Kidney (tissue), 14 donors: ENCODE measurements around the gene MLLT3. TPM values are rescaled to one million over a fixed set of nuclear protein-coding genes. Genes with fewer than 3 reads are reported as not detected.

Experiments
- DNase-seq, 5 donors: peaks; one replicate each; pipeline ENCODE4 v3.0.0-alpha.2; 2013 to 2020
- FAIRE-seq: peaks from 2 replicates; lab custom pipeline; 2012; peaks lifted over from hg19 to GRCh38; lab: Jason Lieb, UNC
- H3K27ac ChIP-seq, 2 donors: one replicate each; pipeline ENCODE4 v1.7.0; 2013; ENCODE audit warnings: low read depth in 2 of 2, low read length in 2 of 2, inconsistent platforms in 1 of 2
- H3K27me3 ChIP-seq: one replicate; pipeline ENCODE4 v1.7.1; 2013; ENCODE audit warnings: low read length, inconsistent platforms; ENCODE audit not compliant: control insufficient read depth, insufficient read depth
- H3K36me3 ChIP-seq, 3 donors: one replicate each; pipeline versions ENCODE4 v1.7.0 to v1.7.1; 2013; ENCODE audit warnings: low read length in 3 of 3, control low read depth in 1 of 3, inconsistent platforms in 1 of 3; ENCODE audit not compliant: insufficient read depth in 3 of 3, control insufficient read depth in 2 of 3
- H3K4me1 ChIP-seq, 3 donors: one replicate each; pipeline versions ENCODE4 v1.7.0 to v1.7.1; 2013; ENCODE audit warnings: low read length in 3 of 3, inconsistent platforms in 1 of 3, low read depth in 1 of 3; ENCODE audit not compliant: control insufficient read depth in 2 of 3, insufficient read depth in 2 of 3
- H3K4me3 ChIP-seq, 3 donors: one replicate each; pipeline versions ENCODE4 v1.7.0 to v1.8.1; 2013; ENCODE audit warnings: low read length in 3 of 3, control low read depth in 1 of 3, inconsistent platforms in 1 of 3
- H3K9ac ChIP-seq, 3 donors: one replicate each; pipeline versions ENCODE4 v1.7.0 to v1.7.1; 2013; ENCODE audit warnings: low read length in 3 of 3, control low read depth in 1 of 3, inconsistent platforms in 1 of 3
- H3K9me3 ChIP-seq, 3 donors: one replicate each; pipeline versions ENCODE4 v1.7.0 to v1.7.1; 2013; ENCODE audit warnings: low read length in 3 of 3, control low read depth in 1 of 3, inconsistent platforms in 1 of 3; ENCODE audit not compliant: control insufficient read depth in 2 of 3, insufficient read depth in 1 of 3
- CTCF ChIP-seq: IDR thresholded peaks from 3 replicates; pipeline ENCODE4 v1.5.1; 2012; ENCODE audit warnings: mild to moderate bottlenecking, moderate library complexity, borderline replicate concordance; ENCODE audit not compliant: insufficient read depth; ENCODE audit errors: extremely low read depth
- intact Hi-C: fragments of 100-400 bp; cut with DNase I; formaldehyde crosslinking; loops from one replicate; pipeline ENCODE4 v1.11.1; 2022
- polyA plus RNA-seq: library from polyadenylated mRNA; stranded (reverse); fragments of 350-450 nt; fragmentation: Illumina TruSeq; extraction: RNeasy Lipid Tissue Mini Kit (QIAGEN cat#74804); gene quantifications from one replicate; pipeline ENCODE4 v1.2.3, GENCODE V29; 2014; ENCODE audit warnings: low read depth, low replicate concordance; ENCODE audit not compliant: insufficient read depth
- total RNA-seq: library from RNA; stranded (reverse); fragmentation: NEBNext Ultra II Directional; extraction: Animal tissue kit (Norgen Biotek cat#: 25700); gene quantifications from one replicate; pipeline ENCODE4 v1.2.1, GENCODE V29; 2021
- donor health status: control.
- donor health status: control.
- donor health status: control.
- donor health status: control.
- donor health status: control.
- donor health status: DM: yes; HTN: yes; CAD: no.
- donor health status: Normal renal cell carcinoma (clear cell type).

MLLT3 gene
- total and polyA plus RNA-seq, 2 donors from 2014 or later: 15.8 to 19.7 TPM

- H3K4me1 ChIP-seq: no peaks in the 10 kb centered on the region
- intact Hi-C loops: no loop called here
- H3K4me3 ChIP-seq: no peak overlapping the region
- H3K27me3 ChIP-seq: no peaks in the 10 kb centered on the region
- no peak for FAIRE-seq
- H3K36me3 ChIP-seq: no peaks in the 10 kb centered on the region
- DNase-seq: no peak
- H3K9ac ChIP-seq: no peak overlapping the region
- no peak overlapping the region for H3K27ac ChIP-seq
- no peaks in the 10 kb centered on the region for H3K9me3 ChIP-seq
- TF ChIP-seq CTCF: no peak
Observed at GRCh38 chr9:20464242-20464641, 158.1 kb downstream of the MLLT3 start.

- H3K27ac ChIP-seq: no peak overlapping the region
- DNase-seq (no peak), FAIRE-seq (no peak)
- TF ChIP-seq CTCF: no peak
- H3K9me3 ChIP-seq: no peaks in the 10 kb centered on the region
- intact Hi-C loops: no loop called here
- H3K4me3 ChIP-seq: no peak overlapping the region
- no peaks in the 10 kb centered on the region for H3K36me3 ChIP-seq
- H3K9ac ChIP-seq: no peak overlapping the region
- no peaks in the 10 kb centered on the region for H3K4me1 ChIP-seq
- no peaks in the 10 kb centered on the region for H3K27me3 ChIP-seq
Observed at GRCh38 chr9:20463823-20464222, 158.5 kb downstream of the MLLT3 start.

GRCh38 chr9:20462410-20462809 lies 159.9 kb downstream of the MLLT3 start:
- no peak for FAIRE-seq
- DNase-seq: no peak
- H3K9me3 ChIP-seq: no peaks in the 10 kb centered on the region
- no peaks in the 10 kb centered on the region for H3K36me3 ChIP-seq
- intact Hi-C loops: no loop called here
- no peak for TF ChIP-seq CTCF
- no peak overlapping the region for H3K27ac ChIP-seq
- H3K27me3 ChIP-seq: no peaks in the 10 kb centered on the region
- no peak overlapping the region for H3K9ac ChIP-seq
- no peak overlapping the region for H3K4me3 ChIP-seq
- H3K4me1 ChIP-seq: no peaks in the 10 kb centered on the region

GRCh38 chr9:20447291-20447690 lies 175.0 kb downstream of the MLLT3 start:
- no peaks in the 10 kb centered on the region for H3K9me3 ChIP-seq
- FAIRE-seq (no peak), DNase-seq (no peak)
- no peaks in the 10 kb centered on the region for H3K27me3 ChIP-seq
- H3K4me1 ChIP-seq: peaks cover 0 to 8% (median 0%) of the 10 kb centered on the region in 3 donors
- no peak for TF ChIP-seq CTCF
- H3K27ac ChIP-seq: no peak overlapping the region
- H3K36me3 ChIP-seq: no peaks in the 10 kb centered on the region
- H3K4me3 ChIP-seq: no peak overlapping the region
- intact Hi-C loops: no loop called here
- no peak overlapping the region for H3K9ac ChIP-seq
